Duodenal mucosa (tissue), 2 donors: ENCODE measurements around the gene SEC14L1.
"Not testable (repeated sequence)": the region's sequence is repeated elsewhere in the genome, so short reads cannot be mapped to it uniquely, and the experiment has no call there.

Experiments
- H3K27ac ChIP-seq: one replicate; pipeline ENCODE4 v1.7.0; 2013; ENCODE audit warnings: low read depth, low read length
- H3K27me3 ChIP-seq, 2 donors: one replicate each; pipeline ENCODE4 v1.7.0; 2013; ENCODE audit warnings: low read length in 2 of 2, control low read depth in 1 of 2; ENCODE audit not compliant: insufficient read depth in 2 of 2, control insufficient read depth in 1 of 2
- H3K36me3 ChIP-seq, 2 donors: one replicate each; pipeline ENCODE4 v1.7.0; 2013; ENCODE audit warnings: low read length in 2 of 2, control low read depth in 1 of 2; ENCODE audit not compliant: insufficient read depth in 2 of 2, control insufficient read depth in 1 of 2
- H3K4me1 ChIP-seq, 2 donors: one replicate each; pipeline ENCODE4 v1.7.0; 2013; ENCODE audit warnings: low read length in 2 of 2, control low read depth in 1 of 2; ENCODE audit not compliant: insufficient read depth in 2 of 2, control insufficient read depth in 1 of 2
- H3K4me3 ChIP-seq, 2 donors: one replicate each; pipeline ENCODE4 v1.7.0; 2013; ENCODE audit warnings: low read length in 2 of 2, low read depth in 1 of 2
- H3K9ac ChIP-seq, 2 donors: one replicate each; pipeline ENCODE4 v1.7.0; 2013; ENCODE audit warnings: low read length in 2 of 2, low read depth in 1 of 2
- H3K9me3 ChIP-seq, 2 donors: one replicate each; pipeline ENCODE4 v1.7.0; 2013; ENCODE audit warnings: low read length in 2 of 2, control low read depth in 1 of 2; ENCODE audit not compliant: control insufficient read depth in 1 of 2

Gene SEC14L1

DNA sequence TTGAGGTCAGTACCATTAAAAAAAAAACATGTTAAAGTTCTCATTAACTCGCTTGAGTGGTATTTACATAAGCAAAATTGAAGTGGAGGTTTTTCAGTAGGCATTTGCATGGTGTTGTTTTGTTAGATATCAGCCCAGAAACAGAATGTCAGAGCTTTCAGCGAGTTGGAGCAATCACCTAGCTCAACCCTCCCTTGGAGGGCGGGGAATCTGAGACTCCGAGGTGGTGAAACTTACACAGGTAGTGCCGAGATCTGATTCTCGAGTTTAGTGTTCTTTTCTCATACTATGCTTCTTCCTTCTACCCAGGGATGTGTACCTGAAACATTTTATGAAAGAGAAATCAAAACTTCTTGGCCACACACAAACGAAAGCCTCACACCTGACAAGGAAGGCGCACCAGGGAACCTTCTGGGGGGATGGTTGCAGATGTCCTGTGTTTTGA lies 6.6 kb downstream of the SEC14L1 start:
- H3K36me3 ChIP-seq = peaks cover 11 to 28% of the 10 kb centered on the region in 2 donors
- H3K9me3 ChIP-seq = no peaks in the 10 kb centered on the region
- H3K4me1 ChIP-seq = peaks cover 27 to 34% of the 10 kb centered on the region in 2 donors

DNA sequence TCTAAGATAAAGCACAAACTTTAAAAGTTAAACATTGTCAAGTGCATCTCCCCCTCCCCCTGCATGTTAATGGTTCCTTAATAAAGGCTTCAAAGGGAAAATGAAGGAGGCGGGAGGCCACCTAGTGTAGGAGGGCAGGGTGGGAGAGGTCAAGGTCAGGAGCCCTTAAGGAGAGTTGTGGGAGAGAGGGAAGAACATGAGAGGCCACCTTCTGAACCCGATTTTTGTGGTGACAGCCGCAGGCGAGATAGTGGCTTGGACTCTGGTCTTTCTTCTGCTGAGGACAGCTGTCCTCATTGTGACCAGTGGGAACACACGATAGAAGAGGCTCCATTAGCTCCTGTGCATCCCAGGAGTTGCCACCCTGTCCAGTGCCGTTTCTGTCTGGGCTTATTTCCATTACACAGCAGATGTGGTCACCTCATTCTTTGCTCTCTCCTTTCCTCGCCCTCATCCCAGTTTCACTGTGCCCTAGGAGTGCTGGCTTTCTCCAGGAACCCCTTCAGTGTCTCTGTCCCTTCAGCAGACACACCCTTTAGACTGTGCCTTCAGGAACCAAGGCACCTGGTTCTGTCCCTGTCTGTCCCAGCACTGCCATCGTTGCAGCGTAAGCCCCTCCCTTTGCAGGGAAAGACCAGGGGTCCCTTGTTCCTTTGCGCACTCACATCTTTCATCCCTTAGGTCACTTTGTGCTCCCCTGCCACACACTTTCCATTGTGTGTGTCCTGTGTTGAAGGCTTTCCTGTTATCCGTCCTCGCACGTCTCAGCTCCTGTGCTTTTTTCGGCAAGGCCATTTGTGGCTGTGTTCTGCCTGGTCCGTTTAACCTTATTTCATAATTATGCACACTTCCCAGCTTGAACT lies 7.5 kb downstream of the SEC14L1 start:
- Histone ChIP-seq H3K4me1 (peaks cover 27 to 34% of the 10 kb centered on the region in 2 donors), H3K4me3 (peak overlapping the region in 1 of 2 donors; percentile 1), H3K27me3 (no peaks in the 10 kb centered on the region), H3K27ac (peak overlapping the region; percentile 13), H3K9me3 (no peaks in the 10 kb centered on the region), H3K9ac (peak overlapping the region in 1 of 2 donors; percentile 31), H3K36me3 (peaks cover 7 to 28% of the 10 kb centered on the region in 2 donors)

More for the DNA sequence above, 6.6 kb downstream of the SEC14L1 start:
- Histone ChIP-seq H3K9ac (peak overlapping the region in 1 of 2 donors; percentile 31), H3K4me3 (peak overlapping the region; percentile 1 to 53), H3K27me3 (no peaks in the 10 kb centered on the region), H3K27ac (peak overlapping the region; percentile 20)

GRCh38 chr17:77148940-77149510 lies 8.3 kb downstream of the SEC14L1 start:
- Histone ChIP-seq H3K27ac (no peak overlapping the region), H3K4me3 (no peak overlapping the region), H3K9me3 (no peaks in the 10 kb centered on the region), H3K9ac (no peak overlapping the region), H3K4me1 (peaks cover 27 to 34% of the 10 kb centered on the region in 2 donors), H3K36me3 (peaks cover 3 to 23% of the 10 kb centered on the region in 2 donors), H3K27me3 (no peaks in the 10 kb centered on the region)

DNA sequence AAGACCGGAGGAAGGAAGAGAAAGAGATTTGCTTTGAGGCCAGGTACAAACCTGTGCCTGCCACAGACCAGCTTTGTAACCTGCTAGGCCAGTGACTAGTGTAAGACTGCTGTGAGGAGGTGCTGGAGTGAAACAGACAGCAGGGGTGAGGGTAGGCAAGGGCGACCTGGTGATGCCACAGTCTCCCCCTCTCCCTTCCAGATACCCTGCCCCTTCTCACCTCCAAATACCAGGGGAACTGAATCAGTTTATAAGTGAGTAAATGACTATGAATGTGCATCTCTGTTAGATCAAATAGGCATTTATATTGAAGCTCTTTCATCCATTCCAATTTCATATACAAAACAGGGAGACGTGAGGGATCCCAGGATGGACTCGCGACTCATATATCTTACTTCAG lies 9.4 kb downstream of the SEC14L1 start:
- Histone ChIP-seq H3K4me3 (no peak overlapping the region), H3K27me3 (no peaks in the 10 kb centered on the region), H3K4me1 (peaks cover 26 to 37% of the 10 kb centered on the region in 2 donors), H3K9me3 (no peaks in the 10 kb centered on the region), H3K36me3 (peaks cover 0 to 21% of the 10 kb centered on the region in 2 donors), H3K9ac (no peak overlapping the region), H3K27ac (no peak overlapping the region)

DNA sequence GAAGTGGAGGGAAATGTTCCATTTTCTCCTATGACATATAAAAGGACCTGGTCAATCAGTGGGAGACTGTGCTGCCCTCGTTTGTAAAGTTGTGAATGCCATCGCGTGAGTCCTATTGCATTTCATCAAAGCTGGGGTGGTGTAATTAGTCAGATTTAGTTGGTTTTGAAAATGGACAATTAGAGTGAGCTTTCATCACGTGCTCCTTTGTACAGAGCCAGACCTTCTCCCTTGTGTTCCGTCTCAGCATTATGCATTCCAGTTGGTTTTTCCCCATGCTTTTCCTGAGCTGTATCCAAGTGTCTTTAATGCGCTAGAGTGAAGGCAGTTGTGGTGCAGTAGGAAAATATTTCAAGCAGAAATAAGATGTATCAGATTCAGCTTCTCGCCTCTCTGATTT lies 10.4 kb downstream of the SEC14L1 start:
- Histone ChIP-seq H3K27ac (no peak overlapping the region), H3K4me1 (peaks cover 16 to 31% of the 10 kb centered on the region in 2 donors), H3K36me3 (peaks cover 0 to 23% of the 10 kb centered on the region in 2 donors)

DNA sequence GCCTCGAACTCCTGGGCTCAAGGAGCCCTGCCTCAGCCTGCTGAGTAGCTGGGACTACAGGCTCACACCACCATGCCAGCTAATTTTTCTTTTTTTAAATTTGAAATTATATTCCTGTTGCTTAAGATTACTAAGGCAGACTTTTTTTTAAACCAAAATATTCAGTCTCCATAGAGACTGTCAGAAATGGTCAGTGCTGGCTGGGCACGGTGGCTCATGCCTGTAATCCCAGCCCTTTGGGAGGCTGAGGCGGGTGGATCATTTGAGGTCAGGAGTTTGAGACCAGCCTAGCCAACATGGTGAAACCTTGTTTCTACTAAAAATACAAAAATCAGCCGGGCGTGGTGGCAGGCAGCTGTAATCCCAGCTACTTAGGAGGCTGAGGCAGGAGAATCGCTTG lies 11.3 kb downstream of the SEC14L1 start:
- H3K27ac ChIP-seq = not testable (repeated sequence)

More for the DNA sequence above, 10.4 kb downstream of the SEC14L1 start:
- H3K9ac ChIP-seq = no peak overlapping the region
- H3K9me3 ChIP-seq = no peaks in the 10 kb centered on the region
- no peak overlapping the region for H3K4me3 ChIP-seq
- no peaks in the 10 kb centered on the region for H3K27me3 ChIP-seq

GRCh38 chr17:77153472-77153871 lies 12.7 kb downstream of the SEC14L1 start:
- Histone ChIP-seq H3K27me3 (no peaks in the 10 kb centered on the region), H3K4me1 (peaks cover 6 to 16% of the 10 kb centered on the region in 2 donors), H3K9me3 (no peaks in the 10 kb centered on the region), H3K4me3 (no peak overlapping the region), H3K27ac (no peak overlapping the region), H3K36me3 (peaks cover 0 to 20% of the 10 kb centered on the region in 2 donors), H3K9ac (no peak overlapping the region)

More for the DNA sequence above, 11.3 kb downstream of the SEC14L1 start:
- not testable (repeated sequence) for H3K4me3 ChIP-seq, H3K9me3 ChIP-seq, H3K27me3 ChIP-seq, H3K9ac ChIP-seq
- peaks cover 15 to 25% of the 10 kb centered on the region in 2 donors for H3K4me1 ChIP-seq
- peaks cover 0 to 23% of the 10 kb centered on the region in 2 donors for H3K36me3 ChIP-seq

- peaks cover 0 to 14% of the 10 kb centered on the region in 2 donors for H3K4me1 ChIP-seq
- H3K9me3 ChIP-seq = no peaks in the 10 kb centered on the region
- H3K27me3 ChIP-seq = no peaks in the 10 kb centered on the region
- H3K27ac ChIP-seq = no peak overlapping the region
- no peak overlapping the region for H3K9ac ChIP-seq
- H3K4me3 ChIP-seq = no peak overlapping the region
- H3K36me3 ChIP-seq = peaks cover 0 to 16% of the 10 kb centered on the region in 2 donors
These were observed 13.3 kb downstream of the SEC14L1 start for GRCh38 chr17:77153999-77154586.

DNA sequence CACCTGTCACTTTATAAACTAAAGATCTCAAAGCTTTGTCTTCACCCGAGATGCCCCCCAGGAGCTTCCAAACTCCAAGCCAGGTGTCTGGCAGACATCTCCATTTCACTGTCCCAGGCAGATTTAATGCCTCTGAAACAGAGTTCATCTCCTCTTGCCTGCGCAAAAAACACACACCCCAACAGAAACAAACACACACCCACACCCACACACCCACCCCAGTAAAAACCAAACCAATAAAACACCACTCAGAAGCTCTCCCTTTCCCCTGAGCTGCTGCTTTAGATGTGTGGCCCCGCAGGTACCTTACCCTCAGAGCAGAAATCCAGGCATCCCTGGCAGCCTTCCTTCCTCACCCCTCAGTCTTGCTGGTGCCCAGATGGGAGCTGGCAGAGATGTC lies 14.4 kb downstream of the SEC14L1 start:
- H3K9ac ChIP-seq = no peak overlapping the region
- peaks cover 0 to 12% of the 10 kb centered on the region in 2 donors for H3K4me1 ChIP-seq
- no peaks in the 10 kb centered on the region for H3K27me3 ChIP-seq
- H3K4me3 ChIP-seq = no peak overlapping the region
- H3K36me3 ChIP-seq = peaks cover 0 to 13% of the 10 kb centered on the region in 2 donors
- no peak overlapping the region for H3K27ac ChIP-seq
- H3K9me3 ChIP-seq = no peaks in the 10 kb centered on the region

- H3K9me3 ChIP-seq, H3K36me3 ChIP-seq, H3K27ac ChIP-seq, H3K27me3 ChIP-seq, H3K4me3 ChIP-seq, H3K9ac ChIP-seq, H3K4me1 ChIP-seq: not testable (repeated sequence)
These were observed 17.0 kb downstream of the SEC14L1 start for GRCh38 chr17:77157766-77158165.
